Keratinocyte (primary cell): ENCODE results near the gene ATN1. TPM values are rescaled to one million over a fixed set of nuclear protein-coding genes. Genes with fewer than 3 reads are reported as not detected.

Source experiments
- DNase-seq: peaks from one replicate; pipeline ENCODE4 v3.0.0-alpha.2; 2011; ENCODE audit warnings: low read depth, missing footprints, low spot score
- FAIRE-seq: peaks from 2 replicates; lab custom pipeline; 2011; peaks lifted over from hg19 to GRCh38; lab: Jason Lieb, UNC
- H2AFZ ChIP-seq: 2 replicates; pipeline ENCODE4 v1.6.0; 2012; ENCODE audit warnings: low read length, control low read depth, inconsistent platforms; ENCODE audit not compliant: control insufficient read depth
- H3K27ac ChIP-seq: 2 replicates; pipeline ENCODE4 v1.5.1; 2011; ENCODE audit warnings: low read length; ENCODE audit not compliant: control insufficient read depth, insufficient read depth
- H3K27me3 ChIP-seq: 3 replicates; pipeline ENCODE4 v1.6.0; 2011; ENCODE audit warnings: low read length; ENCODE audit not compliant: control insufficient read depth, insufficient read depth; ENCODE audit errors: extremely low read depth
- H3K36me3 ChIP-seq, 2 experiments: 2 replicates in 1 of 2; 3 replicates in 1 of 2; pipeline ENCODE4 v1.5.1; 2011; ENCODE audit warnings: low read length in 2 of 2, mild to moderate bottlenecking in 1 of 2; ENCODE audit not compliant: control insufficient read depth in 2 of 2, insufficient read depth in 2 of 2; ENCODE audit errors: extremely low read depth in 1 of 2
- H3K4me1 ChIP-seq: 3 replicates; pipeline ENCODE4 v1.5.1; 2011; ENCODE audit warnings: low read length; ENCODE audit not compliant: control insufficient read depth, insufficient read depth; ENCODE audit errors: extremely low read depth
- H3K4me2 ChIP-seq: 3 replicates; pipeline ENCODE4 v1.6.0; 2011; ENCODE audit warnings: low read depth, low read length; ENCODE audit not compliant: control insufficient read depth, insufficient read depth; ENCODE audit errors: extremely low read depth
- H3K4me3 ChIP-seq, 3 experiments: fragments of 200-600 bp in 1 of 3; sonication (generic) in 1 of 3; 2 replicates in 2 of 3; 3 replicates in 1 of 3; pipeline ENCODE4 v1.5.1; 2011 to 2016; ENCODE audit warnings: low read length in 3 of 3, mild to moderate bottlenecking in 3 of 3, control low read depth in 2 of 3, inconsistent platforms in 1 of 3, low read depth in 1 of 3, mixed read lengths in 1 of 3, mixed run types in 1 of 3, moderate library complexity in 1 of 3; ENCODE audit not compliant: control insufficient read depth in 2 of 3, insufficient read depth in 2 of 3; ENCODE audit errors: extremely low read depth in 1 of 3
- H3K79me2 ChIP-seq: 2 replicates; pipeline ENCODE4 v1.6.0; 2012; ENCODE audit warnings: low read length; ENCODE audit not compliant: control insufficient read depth, insufficient read depth
- H3K9ac ChIP-seq: 3 replicates; pipeline ENCODE4 v1.6.0; 2011; ENCODE audit warnings: low read length; ENCODE audit not compliant: control insufficient read depth, insufficient read depth; ENCODE audit errors: extremely low read depth
- H3K9me1 ChIP-seq: 3 replicates; pipeline ENCODE4 v1.6.0; 2011; ENCODE audit warnings: low read length; ENCODE audit not compliant: control insufficient read depth, insufficient read depth; ENCODE audit errors: extremely low read depth
- H3K9me3 ChIP-seq: 2 replicates; pipeline ENCODE4 v1.5.1; 2012; ENCODE audit warnings: low read depth, low read length; ENCODE audit not compliant: control insufficient read depth
- H4K20me1 ChIP-seq: 3 replicates; pipeline ENCODE4 v1.6.0; 2011; ENCODE audit warnings: low read length; ENCODE audit not compliant: control insufficient read depth, insufficient read depth; ENCODE audit errors: extremely low read depth
- CTCF ChIP-seq, 3 experiments: IDR thresholded peaks in 1 of 3; conservative IDR thresholded peaks in 1 of 3; optimal IDR thresholded peaks in 1 of 3; 2 replicates in 2 of 3; 3 replicates in 1 of 3; pipeline versions ENCODE3 to v1.5.1; 2011; ENCODE audit warnings: low read length in 3 of 3, mild to moderate bottlenecking in 3 of 3, moderate library complexity in 2 of 3, control low read depth in 1 of 3, inconsistent platforms in 1 of 3; ENCODE audit not compliant: insufficient read depth in 2 of 3; ENCODE audit errors: extremely low read depth in 1 of 3
- EZH2 ChIP-seq: IDR thresholded peaks from one replicate; pipeline ENCODE4 v1.6.1; 2012; ENCODE audit warnings: inconsistent platforms, mild to moderate bottlenecking, low read length, moderate library complexity
- dilution Hi-C: fragments of 300-500 bp; cut with MboI; formaldehyde crosslinking; loops from one replicate; pipeline ENCODE4 v1.7.0; 2020; ENCODE audit warnings: low sequenced_read_pairs; ENCODE audit not compliant: extremely low pct_ligation_motif_present
- polyA plus RNA-seq, 5 experiments: library from polyadenylated mRNA; depleted of rRNA in 3 of 5; stranded (reverse) in 3 of 5; stranded (forward) in 1 of 5; unstranded in 1 of 5; fragments of >200 nt; gene quantifications; 1 replicate in 1 of 5; 2 replicates in 3 of 5; 3 replicates in 1 of 5; pipeline versions ENCODE4 v1.2.1 to v1.2.3, GENCODE V29; 2011 to 2012; ENCODE audit warnings: missing spikeins in 2 of 5, low read depth in 1 of 5, low replicate concordance in 1 of 5

ATN1 gene
- polyA plus RNA-seq, 1 donor (not counting 4 experiments of a cell fraction or from before 2014, with no cell fraction given) = 6.2 TPM

GRCh38 chr12:6966351-6966750, 38.6 kb downstream of the ATN1 start:
- no peak for DNase-seq
- H3K9ac ChIP-seq = no peak overlapping the region
- TF ChIP-seq CTCF (optimal IDR thresholded peaks at IDR 0.05 in 1 of 3, IDR thresholded peaks at IDR 0.05 in 1 of 3, conservative IDR thresholded peaks at IDR 0.05 in 1 of 3; ENCODE audit: extremely low read depth in 1 of 3, insufficient read depth in 2 of 3, low read length in 3 of 3) (no peak), EZH2 (no peak)
- dilution Hi-C loops = no loop called here
- peaks cover 22 to 47% of the 10 kb centered on the region in 2 experiments for H3K36me3 ChIP-seq
- peaks cover 48% of the 10 kb centered on the region for H3K4me1 ChIP-seq
- peaks cover 3% of the 10 kb centered on the region for H3K9me1 ChIP-seq
- no peak overlapping the region for H3K4me2 ChIP-seq
- peaks cover 77% of the 10 kb centered on the region for H3K79me2 ChIP-seq
- peaks cover 8% of the 10 kb centered on the region for H4K20me1 ChIP-seq
- no peaks in the 10 kb centered on the region for H3K9me3 ChIP-seq
- H3K4me3 ChIP-seq = no peak overlapping the region
- no peak overlapping the region for H2AFZ ChIP-seq
- no peak for FAIRE-seq
- no peaks in the 10 kb centered on the region for H3K27me3 ChIP-seq
- H3K27ac ChIP-seq = no peak overlapping the region

GRCh38 chr12:6967651-6968100, 39.9 kb downstream of the ATN1 start:
- Histone ChIP-seq H3K9me3 (no peaks in the 10 kb centered on the region), H3K4me3 (no peak overlapping the region), H4K20me1 (peaks cover 8% of the 10 kb centered on the region), H3K36me3 (peaks cover 22 to 54% of the 10 kb centered on the region in 2 experiments), H2AFZ (no peak overlapping the region), H3K9me1 (peaks cover 3% of the 10 kb centered on the region), H3K79me2 (peaks cover 89% of the 10 kb centered on the region), H3K27ac (peak overlapping the region; percentile 11), H3K4me1 (peaks cover 44% of the 10 kb centered on the region), H3K4me2 (no peak overlapping the region), H3K9ac (peak overlapping the region; percentile 14), H3K27me3 (no peaks in the 10 kb centered on the region)
- dilution Hi-C loops = no loop called here
- DNase-seq = no peak
- FAIRE-seq = no peak
- TF ChIP-seq EZH2 (no peak), CTCF (optimal IDR thresholded peaks at IDR 0.05 in 1 of 3, IDR thresholded peaks at IDR 0.05 in 1 of 3, conservative IDR thresholded peaks at IDR 0.05 in 1 of 3; ENCODE audit: extremely low read depth in 1 of 3, insufficient read depth in 2 of 3, low read length in 3 of 3) (no peak)
